K562 (cell line): Measurements from ENCODE around the gene CEACAM7. TPM values are rescaled to one million over a fixed set of nuclear protein-coding genes. Genes with fewer than 3 reads are reported as not detected.

Experiments
- ATAC-seq: fragments of 200-7000 bp; cut with Tn5 transposase; 3 replicates; pipeline ENCODE4 v1.9.1; 2020; ENCODE audit warnings: moderate library complexity
- BruUV-seq: library from RNA; stranded (reverse); fragments of 400-500 nt; replicated peaks from 2 replicates; lab custom pipeline; 2021; lab: Mats Ljungman, UMichigan
- CTCF ChIA-PET: fragments of 300-600 bp; formaldehyde crosslinking; extraction: SDS; loops from one replicate; lab custom pipeline; 2021; ENCODE audit warnings: low intra/inter-chr PET ratio; lab: Yijun Ruan, JAX
- POLR2A ChIA-PET: fragments of 300-600, 350-650 bp; sonication (Branson Sonifier 250); formaldehyde crosslinking; extraction: SDS; loops from one replicate; lab custom pipeline; 2021; ENCODE audit warnings: antibody characterized with exemption, inconsistent platforms; lab: Yijun Ruan, JAX
- DNase-seq, 4 experiments: peaks; one replicate each; pipeline versions ENCODE4 v3.0.0 to v3.0.0-alpha.2; 2011 to 2018; ENCODE audit warnings: low spot score in 3 of 4, mixed read lengths in 3 of 4; ENCODE audit errors: extremely low read depth in 1 of 4
- FAIRE-seq: peaks from 2 replicates; lab custom pipeline; 2011; peaks lifted over from hg19 to GRCh38; lab: Jason Lieb, UNC
- H2AFZ ChIP-seq: 2 replicates; pipeline ENCODE4 v1.6.0; 2011; ENCODE audit warnings: low read depth, low read length, control low read depth, inconsistent platforms
- H3K27ac ChIP-seq: fragments of 200-600 bp; 3 replicates; pipeline ENCODE4 v1.8.0; 2011; ENCODE audit warnings: low read depth, mild to moderate bottlenecking, control low read depth, inconsistent platforms, low read length, moderate library complexity, mixed read lengths; ENCODE audit errors: extremely low read depth
- H3K27me3 ChIP-seq, 2 experiments: fragments of 300-600 bp in 1 of 2; 2 replicates in 1 of 2; 3 replicates in 1 of 2; pipeline versions ENCODE4 v1.6.0 to v1.8.0; 2011; ENCODE audit warnings: inconsistent platforms in 2 of 2, low read length in 2 of 2, mild to moderate bottlenecking in 1 of 2, mixed read lengths in 1 of 2, moderate library complexity in 1 of 2; ENCODE audit not compliant: control insufficient read depth in 2 of 2, insufficient read depth in 2 of 2
- H3K36me3 ChIP-seq: fragments of 300-600 bp; 3 replicates; pipeline ENCODE4 v1.8.0; 2011; ENCODE audit warnings: mild to moderate bottlenecking, low read length, inconsistent platforms; ENCODE audit not compliant: control insufficient read depth, insufficient read depth
- H3K4me1 ChIP-seq, 2 experiments: fragments of 200-600 bp in 1 of 2; replicated peaks in 1 of 2; 2 replicates in 1 of 2; 3 replicates in 1 of 2; pipeline versions ENCODE4 v1.5.1 to v1.8.0; 2011; ENCODE audit warnings: inconsistent platforms in 2 of 2, low read length in 2 of 2, mild to moderate bottlenecking in 1 of 2, mixed read lengths in 1 of 2, moderate library complexity in 1 of 2; ENCODE audit not compliant: control insufficient read depth in 2 of 2, insufficient read depth in 2 of 2
- H3K4me2 ChIP-seq: 2 replicates; pipeline ENCODE4 v1.6.1; 2011; ENCODE audit warnings: low read length, control low read depth, inconsistent platforms, mixed read lengths; ENCODE audit not compliant: insufficient read depth
- H3K4me3 ChIP-seq: fragments of 200-600 bp; sonication (generic), shearing (Covaris generic); 2 replicates; pipeline ENCODE4 v1.5.1; 2016; ENCODE audit warnings: control low read depth, inconsistent platforms
- H3K79me2 ChIP-seq: fragments of 200-600 bp; 3 replicates; pipeline ENCODE4 v1.8.0; 2011; ENCODE audit warnings: low read length, inconsistent platforms; ENCODE audit not compliant: control insufficient read depth, insufficient read depth
- H3K9ac ChIP-seq, 2 experiments: 2 replicates each; pipeline versions ENCODE4 v1.6.0 to v1.6.1; 2011; ENCODE audit warnings: low read depth in 2 of 2, low read length in 2 of 2, control low read depth in 1 of 2, inconsistent platforms in 1 of 2, mild to moderate bottlenecking in 1 of 2, mixed read lengths in 1 of 2; ENCODE audit not compliant: insufficient read depth in 1 of 2
- H3K9me1 ChIP-seq: one replicate; pipeline ENCODE4 v1.6.0; 2011; ENCODE audit warnings: inconsistent platforms, mild to moderate bottlenecking, low read length, moderate library complexity; ENCODE audit not compliant: control insufficient read depth, insufficient read depth
- H3K9me3 ChIP-seq: replicated peaks from 2 replicates; pipeline ENCODE4 v1.5.1; 2011; ENCODE audit warnings: low read depth, low read length, inconsistent platforms; ENCODE audit not compliant: control insufficient read depth, insufficient read depth
- H4K20me1 ChIP-seq: replicated peaks from 2 replicates; pipeline ENCODE4 v1.6.1; 2011; ENCODE audit warnings: low read length, inconsistent platforms, mixed read lengths; ENCODE audit not compliant: control insufficient read depth, insufficient read depth
- BCOR ChIP-seq: fragments of 450-650 bp; IDR thresholded peaks from 2 replicates; pipeline ENCODE4 v1.6.1; 2016
- CBX2 ChIP-seq: fragments of 200-600 bp; sonication (generic); IDR thresholded peaks from one replicate; pipeline ENCODE4 v1.6.1; 2012; ENCODE audit warnings: mild to moderate bottlenecking, low read length, inconsistent platforms; ENCODE audit not compliant: insufficient read depth, poor library complexity, severe bottlenecking
- EGR1 ChIP-seq: fragments of 450-650 bp; conservative IDR thresholded peaks from 2 replicates; pipeline ENCODE4 v1.6.1; 2017; ENCODE audit warnings: mild to moderate bottlenecking
- FOXP1 ChIP-seq: sonication (generic); formaldehyde crosslinking; IDR thresholded peaks from 2 replicates; pipeline ENCODE4 v1.8.0; 2022; ENCODE audit warnings: mild to moderate bottlenecking, missing genetic modification reagents
- GATAD2A ChIP-seq: fragments of 450-650 bp; IDR thresholded peaks from 2 replicates; pipeline ENCODE4 v1.6.1; 2017
- HDAC1 ChIP-seq, 2 experiments: fragments of 450-650 bp; IDR thresholded peaks; 2 replicates each; pipeline ENCODE4 v1.6.1; 2016 to 2017; ENCODE audit warnings: inconsistent platforms in 1 of 2, mild to moderate bottlenecking in 1 of 2, moderate library complexity in 1 of 2
- HNRNPUL1 ChIP-seq: fragments of 200-400 bp; formaldehyde crosslinking; IDR thresholded peaks from 2 replicates; pipeline ENCODE4 v1.6.1; 2017; ENCODE audit warnings: low read length
- MAFK ChIP-seq: IDR thresholded peaks from 2 replicates; pipeline ENCODE4 v1.6.1; 2011; ENCODE audit warnings: low read length, improper control_type of control experiment
- SP1 ChIP-seq: sonication (generic); formaldehyde crosslinking; IDR thresholded peaks from 2 replicates; pipeline ENCODE4 v1.8.1; 2022; ENCODE audit warnings: mild to moderate bottlenecking, missing genetic modification reagents
- TAF7 ChIP-seq: fragments of 450-650 bp; IDR thresholded peaks from 2 replicates; pipeline ENCODE4 v1.6.1; 2016; ENCODE audit warnings: missing genetic modification characterization, missing compliant biosample characterization
- TEAD2 ChIP-seq: fragments of 450-650 bp; IDR thresholded peaks from 2 replicates; pipeline ENCODE4 v1.6.1; 2016; ENCODE audit warnings: missing genetic modification characterization, control low read depth, missing compliant biosample characterization
- TRIM24 ChIP-seq, 2 experiments: fragments of 450-650 bp; IDR thresholded peaks; 2 replicates each; pipeline ENCODE4 v1.6.1; 2016
- ZNF583 ChIP-seq: fragments of 250-450 bp; sonication (Bioruptor Pico); IDR thresholded peaks from 2 replicates; pipeline ENCODE4 v1.4.0; 2020
- ZNF699 ChIP-seq: fragments of 250-450 bp; sonication (Bioruptor Pico); IDR thresholded peaks from 2 replicates; pipeline ENCODE4 v1.8.0; 2021; ENCODE audit warnings: mild to moderate bottlenecking, moderate library complexity; ENCODE audit not compliant: insufficient replicate concordance
- WGBS: fragments of 100-300 bp; shearing (Covaris generic); methylation state at CpG from one replicate; pipeline ENCODE4 v1.1.6; 2016; ENCODE audit warnings: low coverage, mixed read lengths; ENCODE audit not compliant: insufficient coverage; ENCODE audit errors: missing lambda C conversion rate; 5-methylcytosine and 5-hydroxymethylcytosine counted together
- in situ Hi-C: fragments of 300-500 bp; cut with MboI; formaldehyde crosslinking; loops from 4 replicates; pipeline ENCODE4 v1.15.0; 2018; ENCODE audit warnings: inconsistent platforms, mixed read lengths
- intact Hi-C: fragments of 100-400 bp; cut with micrococcal nuclease; formaldehyde crosslinking; loops from 2 replicates; pipeline ENCODE4 v1.14.2; 2022
- polyA plus RNA-seq, 8 experiments: library from polyadenylated mRNA; depleted of rRNA in 4 of 8; stranded (reverse) in 5 of 8; unstranded in 3 of 8; fragments of >200 nt; fragmentation: Nextera tagmentation in 2 of 8; fragmentation: Illumina TruSeq in 1 of 8; extraction: Ambion mirVana in 2 of 8; extraction: Trizol in 1 of 8; gene quantifications; 2 replicates each; pipeline versions ENCODE4 v1.2.1 to v1.2.3, GENCODE V29; 2011 to 2014; ENCODE audit warnings: inconsistent platforms in 1 of 8, missing spikeins in 1 of 8
- total RNA-seq, 7 experiments: library from RNA; depleted of rRNA in 6 of 7; stranded (reverse); fragments of >200 nt in 6 of 7; fragmentation: Illumina TruSeq in 2 of 7; extraction: Trizol in 2 of 7; gene quantifications; 2 replicates each; pipeline versions ENCODE4 v1.2.1 to v1.2.3, GENCODE V29; 2011 to 2021; ENCODE audit warnings: low replicate concordance in 1 of 7
- TF ChIP-seq, protein P1 (sequence below): IDR thresholded peaks from 2 replicates; pipeline ENCODE4 v1.6.1; 2011; ENCODE audit not compliant: insufficient read length; ENCODE audit errors: extremely low read depth
- TF ChIP-seq, protein P2 (sequence below): IDR thresholded peaks from 2 replicates; pipeline ENCODE4 v1.6.1; 2016; ENCODE audit warnings: missing genetic modification characterization, missing compliant biosample characterization

The CEACAM7 gene
- total and polyA plus RNA-seq, 9 of the 15 experiments (the other 6 are each of a cell fraction or from before 2014, with no cell fraction given): not detected

GRCh38 chr19:41697198-41697855, 9.3 kb upstream of the CEACAM7 start:
- ATAC-seq (no peak), DNase-seq (no peak), FAIRE-seq (no peak)
- Histone ChIP-seq H3K36me3 (no peaks in the 10 kb centered on the region), H3K27me3 (no peaks in the 10 kb centered on the region; a peak in 1 of 5 replicates), H4K20me1 (peaks cover 6% of the 10 kb centered on the region; the same call in 1 of the 2 replicates), H2AFZ (no peak overlapping the region), H3K9me1 (no peaks in the 10 kb centered on the region), H3K9ac (no peak overlapping the region; a peak in 1 of 4 replicates), H3K4me2 (no peak overlapping the region), H3K4me3 (no peak overlapping the region), H3K9me3 (no peaks in the 10 kb centered on the region), H3K27ac (no peak overlapping the region), H3K79me2 (no peaks in the 10 kb centered on the region), H3K4me1 (peaks cover 0 to 4% of the 10 kb centered on the region in 2 experiments; a peak in 1 of 5 replicates)
- no peak for TF ChIP-seq SP1 (CRISPR knock-in tag)
- no peak for TF ChIP-seq TAF7 (tag)
- TF ChIP-seq, protein P1, sequence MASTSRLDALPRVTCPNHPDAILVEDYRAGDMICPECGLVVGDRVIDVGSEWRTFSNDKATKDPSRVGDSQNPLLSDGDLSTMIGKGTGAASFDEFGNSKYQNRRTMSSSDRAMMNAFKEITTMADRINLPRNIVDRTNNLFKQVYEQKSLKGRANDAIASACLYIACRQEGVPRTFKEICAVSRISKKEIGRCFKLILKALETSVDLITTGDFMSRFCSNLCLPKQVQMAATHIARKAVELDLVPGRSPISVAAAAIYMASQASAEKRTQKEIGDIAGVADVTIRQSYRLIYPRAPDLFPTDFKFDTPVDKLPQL: no peak
- TF ChIP-seq FOXP1 (CRISPR knock-in tag): no peak
- TF ChIP-seq ZNF699 (CRISPR knock-in tag): no peak
- TF ChIP-seq BCOR: no peak
- no peak for TF ChIP-seq HDAC1 (IDR thresholded peaks at IDR 0.05)
- no peak for TF ChIP-seq ZNF583
- TF ChIP-seq, protein P2, sequence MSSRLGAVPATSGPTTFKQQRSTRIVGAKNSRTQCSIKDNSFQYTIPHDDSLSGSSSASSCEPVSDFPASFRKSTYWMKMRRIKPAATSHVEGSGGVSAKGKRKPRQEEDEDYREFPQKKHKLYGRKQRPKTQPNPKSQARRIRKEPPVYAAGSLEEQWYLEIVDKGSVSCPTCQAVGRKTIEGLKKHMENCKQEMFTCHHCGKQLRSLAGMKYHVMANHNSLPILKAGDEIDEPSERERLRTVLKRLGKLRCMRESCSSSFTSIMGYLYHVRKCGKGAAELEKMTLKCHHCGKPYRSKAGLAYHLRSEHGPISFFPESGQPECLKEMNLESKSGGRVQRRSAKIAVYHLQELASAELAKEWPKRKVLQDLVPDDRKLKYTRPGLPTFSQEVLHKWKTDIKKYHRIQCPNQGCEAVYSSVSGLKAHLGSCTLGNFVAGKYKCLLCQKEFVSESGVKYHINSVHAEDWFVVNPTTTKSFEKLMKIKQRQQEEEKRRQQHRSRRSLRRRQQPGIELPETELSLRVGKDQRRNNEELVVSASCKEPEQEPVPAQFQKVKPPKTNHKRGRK (tag): no peak
- no peak for TF ChIP-seq TRIM24 (IDR thresholded peaks at IDR 0.05)
- TF ChIP-seq EGR1: no peak
- TF ChIP-seq GATAD2A: no peak
- no peak for TF ChIP-seq CBX2
- no peak for TF ChIP-seq TEAD2 (tag)
- no peak for TF ChIP-seq HNRNPUL1
- no peak for TF ChIP-seq MAFK
- ChIA-PET CTCF (no interaction called here), POLR2A (no interaction called here)
- BruUV-seq: no TSS peak
- WGBS: 1% methylated on average over 8 of the region's 9 CpGs
- in situ Hi-C loops: no loop called here
- intact Hi-C loops: no loop called here
